ENCODE data around the gene AKAP17A.
"Not testable (repeated sequence)": the region's sequence is repeated elsewhere in the genome, so short reads cannot be mapped to it uniquely, and the experiment has no call there.

AKAP17A gene

GRCh38 chrX:1591102-1591862, at the start of gene AKAP17A:
AKAP17A (plus strand) TSS chrX:1591604; CDS start chrX:1593463, 1,859 bp downstream.
- DNase-seq (ENCODE audit: low read depth in 2 of 2), result peak; percentile 97 to 98

DNA sequence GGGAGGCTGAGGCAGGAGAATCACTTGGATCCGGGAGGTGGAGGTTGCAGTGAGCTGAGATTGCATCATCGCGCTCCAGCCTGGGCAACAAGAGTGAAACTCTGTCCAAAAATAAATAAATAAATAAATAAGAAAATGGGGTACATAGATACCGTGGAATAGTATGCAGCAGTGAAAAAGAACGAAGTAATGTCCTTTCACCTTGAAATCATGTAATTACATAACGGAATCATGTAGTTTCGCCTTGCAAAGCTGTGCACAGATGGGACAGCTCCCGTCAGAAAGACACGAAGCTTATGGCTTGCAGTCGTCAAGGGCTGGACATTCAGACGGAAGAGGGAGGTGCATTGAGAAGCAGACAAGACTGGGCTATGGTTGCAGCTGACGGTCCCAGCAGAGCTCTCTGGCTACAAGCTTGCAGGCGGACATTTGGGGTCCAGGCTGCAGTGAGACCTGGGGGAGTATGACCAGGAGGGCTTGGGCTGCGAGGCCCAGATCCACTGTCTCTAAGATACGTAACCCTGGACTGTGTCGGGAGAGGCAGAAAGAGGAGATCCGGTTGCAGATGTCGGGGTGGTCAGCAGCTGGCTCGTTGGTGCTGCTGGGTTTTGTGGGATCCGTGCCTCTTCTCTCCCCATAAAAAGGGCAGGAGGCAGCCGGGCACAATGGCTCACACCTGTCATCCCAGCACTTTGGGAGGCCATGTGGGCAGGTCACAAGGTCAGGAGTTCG, 48.2 kb upstream of the AKAP17A start:
- DNase-seq (ENCODE audit: low read depth in 2 of 2), result no peak

GRCh38 chrX:1545776-1546408, 45.5 kb upstream of the AKAP17A start:
- DNase-seq (ENCODE audit: low read depth in 2 of 2), result no peak

DNA sequence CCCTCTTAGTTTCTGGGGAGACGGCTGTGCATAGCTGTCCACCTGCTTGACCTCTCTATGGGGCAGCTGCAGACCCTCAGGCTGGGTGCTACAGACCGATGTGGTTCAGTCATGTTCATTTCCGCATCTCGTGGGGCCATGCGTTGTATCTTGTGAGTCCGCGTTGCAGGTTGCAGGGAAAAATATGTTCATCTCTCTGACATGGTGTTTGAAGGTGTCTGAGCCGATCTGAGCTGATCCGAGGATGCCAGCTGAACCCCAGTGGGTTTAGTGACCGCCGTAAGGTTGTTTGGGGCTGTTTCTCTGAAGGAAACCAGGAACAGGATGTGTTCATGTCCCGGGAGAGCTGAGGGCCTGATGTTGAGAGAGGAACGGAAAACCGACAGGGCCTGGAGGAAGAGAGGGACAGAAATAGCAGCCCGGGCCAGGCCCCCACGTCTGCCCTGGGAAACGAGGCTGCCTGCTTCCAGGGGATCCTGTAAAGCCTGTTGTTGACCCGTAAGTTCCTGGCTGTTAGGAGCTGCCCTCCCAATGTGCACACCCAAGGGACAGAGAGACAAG, 44.6 kb upstream of the AKAP17A start:
- DNase-seq (ENCODE audit: low read depth in 2 of 2), result no peak

DNA sequence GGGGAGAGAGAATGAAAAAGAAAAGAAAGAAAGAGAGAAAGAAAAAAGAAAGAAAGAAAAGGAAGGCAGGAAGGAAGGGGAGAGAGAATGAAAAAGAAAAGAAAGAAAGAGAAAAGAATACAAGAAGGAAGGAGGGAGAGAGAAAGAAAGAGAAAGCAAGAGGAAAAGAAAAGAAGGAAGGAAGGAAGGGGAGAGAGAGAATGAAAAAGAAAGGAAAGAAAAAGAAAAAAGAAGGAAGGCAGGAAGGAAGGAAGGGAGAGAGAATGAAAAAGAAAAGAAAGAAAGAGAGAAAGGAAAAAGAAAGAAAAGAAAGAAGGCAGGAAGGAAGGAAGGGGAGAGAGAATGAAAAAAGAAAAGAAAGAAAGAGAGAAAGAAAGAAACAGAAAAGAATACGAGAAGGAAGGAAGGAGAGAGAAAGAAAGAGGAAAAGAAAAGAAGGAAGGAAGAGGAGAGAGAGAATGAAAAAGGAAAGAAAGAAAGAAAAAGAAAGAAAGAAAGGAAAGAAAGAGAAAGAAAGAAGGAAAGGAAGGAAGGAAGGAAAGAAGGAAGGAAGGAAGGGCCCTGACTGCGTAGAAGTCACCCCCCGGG, 39.4 kb upstream of the AKAP17A start:
- no peak for DNase-seq (ENCODE audit: low read depth in 2 of 2)

- DNase-seq (ENCODE audit: low read depth in 2 of 2), result no peak
Observed at GRCh38 chrX:1554469-1555210, 36.8 kb upstream of the AKAP17A start.

GRCh38 chrX:1555370-1555769, 36.0 kb upstream of the AKAP17A start:
- no peak for DNase-seq (ENCODE audit: low read depth in 2 of 2)

- DNase-seq (ENCODE audit: low read depth in 2 of 2), result not testable (repeated sequence)
Observed at GRCh38 chrX:1557442-1557841, 34.0 kb upstream of the AKAP17A start.

DNA sequence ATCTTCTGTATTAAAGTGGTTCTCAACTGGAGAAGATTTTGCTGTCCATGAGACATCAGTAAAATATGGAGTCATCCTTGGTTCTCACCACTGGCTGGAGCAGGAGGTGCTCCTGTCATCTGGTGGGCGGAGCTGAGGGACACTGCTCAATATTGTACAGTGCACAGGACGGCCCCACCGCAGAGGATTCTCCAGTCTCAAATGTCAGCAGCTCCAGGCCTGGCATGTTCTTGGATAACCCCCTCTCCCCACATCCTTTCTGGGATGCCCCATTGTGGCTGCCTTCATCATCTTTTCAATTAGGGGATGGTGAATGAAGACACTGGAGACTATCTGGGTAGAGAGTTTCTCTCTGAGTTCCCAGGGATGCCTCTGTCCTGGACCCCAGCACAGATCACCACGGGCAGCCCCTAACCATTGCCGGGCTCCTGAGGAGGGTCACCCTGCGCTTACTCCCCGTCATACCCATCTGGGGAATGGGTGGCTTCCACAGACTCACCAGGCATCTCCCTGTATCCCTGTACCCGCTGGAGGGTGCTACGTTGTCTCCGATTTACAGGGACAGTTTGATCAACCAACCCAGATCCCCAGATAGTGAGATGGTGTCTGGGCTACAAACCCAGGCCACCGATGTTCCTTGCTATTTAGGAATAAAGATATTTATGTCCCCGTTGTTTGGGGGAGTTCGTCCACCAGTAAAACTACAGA, 32.5 kb upstream of the AKAP17A start:
- no peak for DNase-seq (ENCODE audit: low read depth in 2 of 2)

DNA sequence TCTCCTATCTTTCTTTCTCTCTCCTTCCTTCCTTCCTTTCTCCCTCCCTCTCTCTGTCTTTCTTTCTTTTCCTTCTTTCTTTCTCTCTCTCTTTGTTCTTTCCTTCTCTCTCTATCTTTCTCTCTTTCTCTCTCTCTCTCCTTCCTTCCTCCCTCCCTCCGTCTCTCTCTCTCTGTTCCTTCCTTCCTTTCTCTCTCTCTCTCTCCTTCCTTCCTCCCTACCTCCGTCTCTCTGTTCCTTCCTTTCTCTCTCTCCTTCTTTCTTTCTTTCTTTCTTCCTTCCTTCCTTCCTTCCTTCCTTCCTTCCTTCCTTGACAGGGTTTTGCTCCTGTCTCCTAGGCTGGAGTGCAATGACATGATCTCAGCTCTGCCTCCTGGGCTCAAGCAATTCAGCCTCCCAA, 30.2 kb upstream of the AKAP17A start:
- no peak for DNase-seq (ENCODE audit: low read depth in 2 of 2)

- not testable (repeated sequence) for DNase-seq (ENCODE audit: low read depth in 2 of 2)
Observed at GRCh38 chrX:1564077-1564476, 27.3 kb upstream of the AKAP17A start.

GRCh38 chrX:1564750-1565683, 26.4 kb upstream of the AKAP17A start:
- DNase-seq (ENCODE audit: low read depth in 2 of 2), result no peak

DNA sequence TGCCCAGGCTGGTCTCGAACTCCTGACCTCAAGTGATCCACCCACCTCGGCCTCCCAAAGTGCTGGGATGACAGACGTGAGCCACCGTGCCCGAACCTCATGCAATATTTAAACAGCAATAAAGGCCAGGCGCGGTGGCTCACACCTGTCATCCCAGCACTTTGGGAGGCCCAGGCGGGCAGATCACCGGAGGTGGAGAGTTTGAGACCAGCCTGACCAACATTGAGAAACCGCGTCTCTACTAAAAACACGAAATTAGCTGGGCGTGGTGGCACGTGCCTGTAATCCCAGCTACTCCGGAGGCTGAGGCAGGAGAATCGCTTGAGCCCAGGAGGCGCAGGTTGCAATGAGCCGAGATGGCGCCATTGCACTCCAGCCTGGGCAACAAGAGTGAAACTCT, 17.2 kb upstream of the AKAP17A start:
- DNase-seq (ENCODE audit: low read depth in 2 of 2), result not testable (repeated sequence)

- DNase-seq (ENCODE audit: low read depth in 2 of 2), result no peak
Observed at GRCh38 chrX:1576201-1576992, 15.0 kb upstream of the AKAP17A start.

- no peak for DNase-seq (ENCODE audit: low read depth in 2 of 2)
Observed at GRCh38 chrX:1577845-1578244, 13.6 kb upstream of the AKAP17A start.

DNA sequence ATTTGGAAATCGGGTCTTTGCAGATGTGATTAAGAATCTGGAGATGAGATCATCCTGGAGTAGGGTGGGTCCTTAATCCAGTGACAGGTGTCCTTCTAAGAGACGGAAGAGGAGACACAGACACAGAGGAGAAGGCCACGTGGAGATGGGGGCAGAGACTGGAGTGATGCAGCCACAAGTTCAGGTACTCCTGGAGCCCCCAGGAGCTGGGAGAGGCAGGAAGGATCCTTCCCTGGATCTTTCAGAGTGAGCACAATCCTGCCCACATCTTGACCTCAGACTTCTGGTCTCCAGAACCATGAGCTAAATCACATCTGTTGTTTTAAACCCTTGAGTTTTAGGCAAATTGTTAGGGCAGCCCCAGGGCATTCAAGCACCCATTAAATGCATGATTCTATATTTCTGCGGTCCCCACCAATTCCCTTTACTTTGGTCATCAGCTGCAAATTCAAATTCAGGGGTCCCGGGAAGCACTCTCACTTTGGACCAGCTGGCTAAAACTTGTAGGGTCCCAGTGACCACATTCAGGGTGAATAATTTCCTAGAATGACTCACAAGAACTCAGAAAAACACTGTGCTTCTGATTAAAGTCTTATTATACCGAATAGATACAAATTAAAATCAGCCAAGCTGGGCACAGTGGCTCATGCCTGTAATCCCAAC, 12.8 kb upstream of the AKAP17A start:
- DNase-seq (ENCODE audit: low read depth in 2 of 2), result no peak

DNA sequence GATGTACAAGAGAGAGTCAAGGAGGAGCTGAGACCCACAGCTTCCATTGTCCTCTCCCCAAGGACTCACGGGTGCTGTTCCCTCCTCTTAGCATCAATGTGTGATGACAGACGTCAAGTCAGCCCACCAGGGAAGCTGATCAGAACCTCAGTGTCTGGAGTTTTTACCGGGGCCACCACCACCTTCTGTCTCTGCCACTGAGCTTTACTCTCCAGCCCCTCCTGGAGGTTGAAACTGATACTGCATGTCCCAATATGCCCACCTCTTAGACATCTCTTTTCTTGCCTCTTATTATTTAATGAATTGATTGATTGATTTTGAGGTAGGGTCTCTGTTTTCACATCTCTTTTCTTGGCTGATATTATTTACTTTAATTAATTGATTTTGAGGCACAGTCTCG, 10.3 kb upstream of the AKAP17A start:
- DNase-seq (ENCODE audit: low read depth in 2 of 2), result peak; percentile 79 to 80

All from stimulated activated CD4-positive, alpha-beta T cell treated with anti-CD3 and anti-CD28 coated beads, Interleukin-4, amount 100 ng/mL, for 48 hours (primary cell).